ENCODE results near the gene SLC38A6.
"Not testable (repeated sequence)": the region's sequence is repeated elsewhere in the genome, so short reads cannot be mapped to it uniquely, and the experiment has no call there.

The SLC38A6 gene

DNA sequence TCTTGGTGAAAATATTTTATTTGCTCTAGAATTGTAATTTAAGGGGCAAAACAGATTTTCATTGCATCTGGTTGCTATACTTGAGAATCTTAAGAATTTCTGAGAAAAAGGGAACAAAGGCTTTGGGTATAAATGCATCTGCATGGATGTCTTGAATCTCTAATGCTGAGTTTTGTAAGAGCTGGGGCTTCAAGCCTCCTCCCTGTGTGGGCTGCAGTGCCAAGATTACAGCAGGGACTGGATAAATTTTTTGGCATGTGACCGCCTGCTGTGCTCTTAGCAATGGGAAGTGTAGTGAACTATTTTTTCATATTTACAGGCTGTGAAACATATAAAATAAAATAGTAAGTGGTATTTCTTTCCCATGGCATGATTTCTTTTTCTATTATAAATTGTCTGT is 70.0 kb downstream of the SLC38A6 start:
- no peak for DNase-seq (ENCODE audit: low read depth in 3 of 3)

DNA sequence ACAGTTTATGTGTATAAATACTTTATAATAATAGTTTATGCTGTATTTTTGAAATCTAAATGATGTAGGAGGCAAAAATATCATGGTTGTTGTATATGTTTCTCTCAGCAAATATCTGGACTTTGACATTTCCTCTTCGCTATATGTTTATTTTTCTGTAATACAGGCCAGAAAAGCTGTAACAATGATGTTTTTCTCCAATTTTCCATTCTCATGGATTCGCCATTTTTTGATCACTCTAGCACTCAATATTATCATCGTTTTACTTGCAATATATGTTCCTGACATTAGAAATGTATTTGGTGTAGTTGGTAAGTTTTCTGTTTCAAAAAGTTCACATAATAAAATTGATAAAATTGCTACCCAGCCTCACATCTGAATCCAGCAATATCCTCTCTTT is 70.6 kb downstream of the SLC38A6 start:
- DNase-seq (ENCODE audit: low read depth in 3 of 3), result no peak

DNA sequence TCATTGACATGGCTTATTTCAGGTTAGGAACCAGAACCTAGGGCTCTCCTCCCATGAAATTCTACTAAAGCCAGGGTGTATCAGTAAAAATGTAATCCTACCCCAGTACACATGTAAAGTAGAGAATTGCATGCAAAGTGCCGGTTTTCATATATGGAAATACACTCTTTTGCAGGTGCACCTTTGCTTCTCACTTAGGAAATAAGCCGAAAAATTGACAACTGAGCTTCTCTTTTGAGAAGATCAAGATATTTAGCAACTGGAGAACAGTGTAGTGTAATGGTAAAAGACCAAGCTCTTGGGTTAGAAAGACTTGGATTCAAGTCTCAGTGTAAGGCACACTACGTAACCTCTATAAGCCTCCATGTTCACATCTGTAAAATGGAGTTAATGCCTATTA is 82.4 kb downstream of the SLC38A6 start:
- DNase-seq (ENCODE audit: low read depth in 3 of 3), result no peak

DNA sequence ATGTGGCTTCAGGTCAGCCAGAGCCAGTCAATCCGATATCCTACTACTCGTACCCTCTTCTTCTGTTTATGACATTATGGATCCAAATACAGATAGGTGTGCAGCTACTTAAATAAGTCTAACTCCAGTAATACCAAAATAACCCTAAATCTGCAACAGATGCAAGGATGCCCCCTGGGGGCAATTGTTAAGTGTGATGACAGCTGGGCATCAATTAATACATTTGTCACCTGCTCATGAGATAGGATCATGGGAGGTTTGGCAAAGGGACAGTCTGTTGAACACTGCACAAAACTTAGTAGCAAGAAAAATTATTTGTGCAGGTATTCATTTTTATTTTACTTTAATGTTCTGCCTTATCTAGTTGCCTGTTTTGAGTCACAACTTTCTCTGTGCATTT is 83.2 kb downstream of the SLC38A6 start:
- no peak for DNase-seq (ENCODE audit: low read depth in 3 of 3)

DNA sequence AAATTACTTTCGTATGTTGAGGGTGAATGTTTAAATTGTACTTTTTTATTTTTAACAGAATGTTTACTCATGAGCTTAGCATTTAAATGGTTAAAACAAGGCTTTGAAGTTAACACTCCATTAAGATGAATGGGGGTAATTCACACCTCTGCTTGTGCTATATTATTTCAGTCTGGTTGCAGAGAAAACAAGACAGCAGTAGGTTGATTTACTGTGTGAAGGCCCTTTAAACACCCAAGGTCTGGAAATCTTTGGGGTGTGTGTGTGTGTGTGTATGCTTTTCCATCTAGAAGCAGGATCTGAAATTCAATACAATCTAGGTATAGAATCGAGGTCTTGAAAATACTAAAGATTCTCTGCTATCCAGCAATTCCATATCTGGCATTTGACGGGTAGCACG is 83.8 kb downstream of the SLC38A6 start:
- DNase-seq (ENCODE audit: low read depth in 3 of 3), result no peak

DNA sequence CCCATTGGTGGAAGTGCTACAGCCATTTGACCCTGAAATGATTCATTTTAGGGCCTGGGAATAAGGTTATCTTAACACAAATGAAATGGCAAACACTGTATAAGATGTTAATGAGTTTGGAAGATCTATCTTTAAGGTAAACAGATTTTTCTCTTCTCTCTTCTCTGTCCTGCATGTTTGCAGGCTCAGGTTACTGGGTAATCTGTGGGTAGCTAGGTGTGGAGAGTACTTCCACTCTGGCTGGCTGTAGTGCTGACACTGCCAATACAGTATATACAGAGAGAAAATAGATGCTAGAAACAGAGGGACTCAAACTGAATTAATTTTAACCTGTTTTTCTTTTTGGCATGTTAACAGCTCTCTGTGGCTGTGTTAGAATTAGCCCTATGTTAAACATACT is 84.6 kb downstream of the SLC38A6 start:
- no peak for DNase-seq (ENCODE audit: low read depth in 3 of 3)

DNA sequence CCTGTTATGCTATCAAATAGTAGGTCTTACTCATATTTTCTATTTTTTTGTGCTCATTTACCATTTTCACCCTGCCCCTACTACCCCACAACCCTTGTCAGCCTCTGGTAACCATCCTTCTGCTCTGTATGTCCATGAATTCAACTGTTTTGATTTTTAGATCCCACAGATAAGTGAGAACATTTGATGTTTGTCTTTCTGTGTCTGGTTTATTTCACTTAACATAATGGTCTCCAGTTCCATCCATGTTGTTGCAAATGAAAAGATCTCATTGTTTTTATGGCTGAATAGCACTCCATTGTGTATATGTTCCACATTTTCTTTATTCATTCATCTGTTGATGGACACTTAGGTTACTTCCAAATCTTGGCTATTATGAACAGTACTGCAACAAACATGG is 91.4 kb downstream of the SLC38A6 start:
- DNase-seq (ENCODE audit: low read depth in 3 of 3), result not testable (repeated sequence)

DNA sequence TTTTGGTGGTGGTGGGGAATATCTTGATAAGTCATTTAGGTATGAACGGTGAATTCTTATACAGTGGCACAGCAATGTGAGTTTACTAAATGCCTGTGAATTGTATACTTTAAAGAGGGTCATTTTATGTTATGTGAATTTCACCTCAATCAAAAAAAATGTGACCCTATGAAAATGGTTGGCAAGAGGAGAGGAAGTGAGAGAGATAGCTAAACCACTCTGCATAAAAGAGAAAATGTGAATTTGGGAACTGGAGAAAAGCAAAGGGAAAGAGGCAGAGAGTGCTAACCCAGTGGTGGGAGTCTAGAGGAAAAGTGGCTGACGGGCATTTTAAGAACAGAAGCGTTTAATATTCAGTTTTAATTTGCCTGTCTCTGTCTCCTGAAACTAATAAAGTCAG is 93.8 kb downstream of the SLC38A6 start:
- no peak for DNase-seq (ENCODE audit: low read depth in 3 of 3)

DNA sequence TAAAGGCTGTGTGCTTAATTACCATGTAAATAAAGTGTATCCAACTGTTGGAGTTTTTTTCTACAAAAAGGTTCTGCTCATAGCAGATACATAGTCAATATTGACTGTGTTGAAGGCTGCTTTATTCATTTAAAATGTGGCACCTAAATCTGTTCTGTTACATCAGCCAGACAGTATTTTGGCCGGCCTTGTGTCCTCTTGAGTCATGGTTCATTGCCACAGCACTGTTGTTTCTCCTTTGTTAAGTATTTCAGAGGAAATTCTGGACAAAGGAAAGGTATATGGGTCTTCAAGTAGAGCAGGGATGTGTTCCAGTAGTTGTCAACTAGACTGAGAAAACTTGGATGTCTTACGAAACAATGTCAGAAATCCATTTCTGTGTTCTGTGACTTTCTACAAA is 95.5 kb downstream of the SLC38A6 start:
- DNase-seq (ENCODE audit: low read depth in 3 of 3), result no peak

DNA sequence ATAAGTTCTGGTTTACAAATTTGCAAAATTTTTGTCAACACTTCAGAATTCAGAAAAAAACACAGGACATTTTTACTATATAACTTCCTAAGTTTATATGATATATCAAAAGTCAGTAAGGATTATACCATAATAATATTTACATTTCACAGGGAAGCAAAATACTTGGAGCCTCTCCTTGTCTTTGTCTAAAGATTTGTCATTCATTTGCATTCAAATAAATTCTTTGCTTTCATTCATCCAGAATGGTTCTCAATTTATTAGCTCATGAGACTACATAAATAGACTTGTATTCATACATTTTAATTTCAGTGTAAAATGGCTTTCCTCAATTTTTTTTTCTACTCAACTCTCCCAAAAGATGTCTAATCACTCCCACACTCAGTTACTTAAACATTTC is 96.4 kb downstream of the SLC38A6 start:
- no peak for DNase-seq (ENCODE audit: low read depth in 3 of 3)

DNA sequence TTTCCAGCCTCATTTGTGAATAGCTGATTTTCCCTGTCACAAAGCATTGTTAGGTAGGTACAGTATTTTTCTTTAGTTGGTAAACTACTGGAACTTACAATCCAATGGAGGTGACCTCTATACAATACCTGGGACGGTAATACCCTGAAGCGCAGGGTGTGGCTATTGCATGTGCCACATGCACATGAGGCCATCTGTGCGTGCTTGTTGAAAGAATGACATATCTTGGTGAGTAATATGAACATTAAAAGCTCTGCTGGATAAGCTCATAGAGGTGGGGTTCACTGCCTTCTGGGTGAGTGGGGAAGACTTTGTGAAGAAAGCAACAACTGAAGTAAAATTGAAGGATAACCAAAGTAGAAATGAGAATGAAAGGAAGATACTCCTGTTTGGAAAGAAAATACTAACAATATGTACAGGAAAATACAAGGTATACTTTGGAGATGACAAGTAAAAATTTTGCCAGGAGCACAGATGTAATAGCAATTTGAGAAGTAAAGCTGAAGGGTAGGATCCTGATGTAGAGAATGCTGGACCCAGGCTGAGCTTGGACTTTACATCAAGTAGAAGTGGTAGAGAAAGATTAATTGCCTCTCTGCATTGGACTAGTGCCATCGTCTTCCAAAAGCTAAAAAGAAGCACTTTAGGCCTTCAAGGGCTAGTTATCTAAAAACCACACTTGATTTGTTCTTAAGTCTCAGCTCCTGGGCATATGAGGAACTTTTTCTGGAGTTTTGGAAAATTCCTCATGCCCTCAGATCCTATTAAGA is 97.1 kb downstream of the SLC38A6 start:
- no peak for DNase-seq (ENCODE audit: low read depth in 3 of 3)

DNA sequence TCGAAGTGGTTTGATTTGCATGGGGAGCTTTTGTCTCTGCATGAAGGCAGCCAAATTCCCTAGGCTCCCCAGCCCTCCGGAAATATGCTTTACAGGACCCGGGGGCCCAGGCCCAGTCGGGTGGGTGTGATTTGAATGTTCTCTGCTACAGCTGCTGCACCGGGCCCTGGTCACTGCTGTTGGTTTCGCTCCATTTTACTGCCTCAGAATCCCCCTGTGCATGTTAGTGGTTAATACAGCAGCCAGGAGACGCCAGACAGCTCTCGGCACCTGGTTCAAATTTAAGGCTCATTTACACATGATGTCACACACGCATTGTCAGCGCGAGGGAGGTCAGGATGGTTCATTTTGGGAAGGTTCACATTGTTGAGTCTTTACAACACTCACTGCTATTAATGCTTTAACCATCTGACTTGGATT is 99.6 kb downstream of the SLC38A6 start:
- no peak for DNase-seq (ENCODE audit: low read depth in 3 of 3)

DNA sequence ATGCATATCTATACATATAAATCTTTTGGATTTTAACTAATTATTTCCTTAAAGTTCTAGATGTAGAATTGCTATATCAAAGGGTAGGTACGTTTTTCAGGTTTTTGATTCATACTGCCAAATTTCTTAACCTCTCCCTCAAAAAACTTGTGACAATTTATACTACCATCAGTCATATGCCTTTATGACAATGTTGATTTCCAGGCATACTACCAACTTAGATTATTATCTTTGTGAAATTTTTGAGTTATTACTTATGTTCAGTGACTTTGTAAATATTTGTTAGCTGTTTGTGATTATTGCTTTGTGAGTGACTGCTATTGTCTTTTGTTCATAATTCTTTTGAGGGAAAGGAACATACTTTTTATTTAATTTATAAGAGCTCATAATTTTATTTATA is 107.0 kb downstream of the SLC38A6 start:
- DNase-seq (ENCODE audit: low read depth in 3 of 3), result no peak

DNA sequence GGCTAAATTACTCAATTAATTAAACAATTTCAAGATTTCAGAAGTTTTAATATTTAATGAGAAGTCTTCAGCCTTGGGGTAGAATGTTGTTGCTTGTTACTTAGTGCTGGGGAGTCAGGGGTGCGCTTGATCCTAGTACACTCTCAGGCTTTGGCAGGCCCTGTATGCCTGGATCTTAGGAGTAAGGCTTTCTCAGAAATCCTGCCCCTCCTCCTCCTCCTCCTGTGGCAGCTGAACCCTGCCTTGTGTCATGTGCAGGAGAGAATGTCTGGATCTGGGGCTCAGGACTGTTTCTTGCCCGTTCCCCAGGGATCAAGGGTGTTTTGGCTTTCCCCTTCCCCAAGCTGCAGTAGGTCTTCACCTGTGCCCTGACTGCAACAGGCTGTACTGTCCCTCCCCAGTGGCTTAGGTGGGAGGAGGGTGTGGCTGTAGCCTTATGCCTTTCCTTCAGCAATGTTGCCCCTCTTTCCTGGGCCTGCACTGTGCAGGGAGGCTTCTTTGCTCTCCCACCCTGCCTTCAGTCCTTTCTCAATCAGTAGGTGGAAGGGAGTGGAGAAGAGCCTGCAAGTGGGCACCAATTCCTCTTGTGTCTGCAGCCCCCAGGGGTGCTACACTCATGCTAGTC is 108.2 kb downstream of the SLC38A6 start:
- no peak for DNase-seq (ENCODE audit: low read depth in 3 of 3)

DNA sequence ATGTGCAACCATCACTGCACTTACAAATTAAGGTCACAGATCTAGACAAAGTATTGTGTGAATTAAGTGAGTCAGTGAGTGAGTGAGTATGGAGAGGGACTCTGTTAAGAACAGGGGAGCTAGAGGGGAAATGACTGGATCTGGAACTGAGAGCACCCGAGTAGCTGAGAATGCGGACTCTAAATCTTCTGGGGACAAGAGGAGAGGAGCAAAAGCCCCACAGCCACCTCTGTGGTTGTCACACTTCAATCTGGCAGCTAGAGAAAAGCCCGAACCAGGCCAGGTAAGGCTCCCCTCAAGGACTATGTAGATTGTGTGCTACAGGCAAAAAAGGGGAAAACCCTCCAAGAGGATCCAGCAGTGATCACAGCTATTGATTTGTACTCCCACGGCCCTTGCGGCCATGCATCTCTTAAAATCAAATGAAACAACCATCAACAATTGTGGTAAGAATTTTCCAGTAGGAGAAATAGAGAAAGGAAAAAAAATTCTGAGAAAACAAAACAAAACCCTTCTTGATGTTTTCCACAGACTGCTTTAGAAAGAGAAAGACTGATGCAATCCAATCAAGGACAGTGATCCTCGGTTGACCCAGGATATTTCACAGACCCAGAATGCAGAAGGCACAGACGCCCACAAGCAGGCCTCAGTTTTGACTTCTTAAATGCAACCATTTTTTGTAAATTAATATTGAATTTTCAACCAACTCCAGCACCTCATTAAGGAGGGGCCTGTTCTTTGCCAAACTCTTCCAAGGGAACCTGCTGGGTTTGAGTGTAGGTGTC is 109.6 kb downstream of the SLC38A6 start:
- peak in 1 of 3 donors; percentile 11 for DNase-seq (ENCODE audit: low read depth in 3 of 3)

DNA sequence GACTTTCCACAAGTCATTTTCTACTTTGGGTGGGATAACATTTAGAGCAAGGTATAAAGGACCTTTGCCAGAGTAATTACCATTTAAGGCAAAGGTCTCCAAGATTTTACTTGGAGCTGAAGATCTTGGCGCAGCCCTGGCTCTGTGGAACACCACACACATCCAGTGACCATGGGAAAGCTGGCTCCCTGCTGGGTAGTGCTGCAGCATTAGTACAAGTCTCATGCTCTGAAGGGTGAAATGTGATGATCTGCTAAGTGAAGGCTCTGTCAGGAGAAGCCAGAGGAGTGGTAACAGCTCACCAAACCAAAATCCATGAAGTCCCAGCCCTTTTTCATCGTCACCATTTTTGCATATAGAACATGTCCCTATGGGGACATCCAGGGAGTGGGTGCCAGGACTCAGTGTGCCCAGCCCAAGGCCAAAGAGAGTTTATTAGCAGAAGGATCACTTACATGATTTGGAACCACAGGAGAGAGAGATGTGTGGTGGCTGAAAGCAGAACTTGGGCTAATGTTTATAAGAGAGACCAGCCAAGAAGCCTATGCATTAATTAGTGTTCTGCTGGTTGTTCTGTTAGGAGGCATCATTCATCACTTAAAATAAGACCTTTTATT is 110.7 kb downstream of the SLC38A6 start:
- DNase-seq (ENCODE audit: low read depth in 3 of 3), result no peak

DNA sequence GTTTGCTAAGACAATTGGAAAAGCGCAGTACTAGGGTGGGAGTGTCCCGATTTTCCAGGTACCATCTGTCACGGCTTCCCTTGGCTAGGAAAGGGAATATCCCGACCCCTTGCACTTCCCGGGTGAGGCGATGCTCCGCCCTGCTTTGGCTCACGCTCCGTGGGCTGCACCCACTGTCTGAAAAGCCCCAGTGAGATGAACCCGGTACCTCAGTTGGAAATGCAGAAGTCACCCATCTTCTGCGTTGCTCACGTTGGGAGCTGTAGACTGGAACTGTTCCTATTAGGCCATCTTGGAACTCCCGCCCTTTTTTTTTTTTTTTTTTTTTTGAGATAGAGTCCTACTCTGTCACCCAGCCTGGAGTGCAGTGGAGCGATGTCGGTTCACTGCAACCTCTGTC is 117.1 kb downstream of the SLC38A6 start:
- DNase-seq (ENCODE audit: low read depth in 3 of 3), result not testable (repeated sequence)

DNA sequence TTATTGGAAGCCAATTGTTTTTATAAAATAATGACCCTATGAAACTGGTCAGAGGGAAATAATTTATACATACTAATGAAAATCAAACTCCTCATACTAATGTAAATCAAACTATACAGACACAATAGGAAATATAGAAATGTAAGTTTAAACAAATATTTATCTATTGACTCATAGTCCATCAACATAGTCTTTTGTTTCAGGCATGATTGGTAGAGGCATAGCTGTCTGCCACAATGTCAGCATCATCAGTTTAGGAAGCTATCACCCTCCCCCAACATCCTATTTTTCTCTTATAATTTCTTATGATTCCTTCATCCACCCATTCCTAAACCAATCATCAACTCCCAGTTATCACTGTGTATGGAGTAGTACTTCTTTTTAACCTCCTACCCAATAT is 117.7 kb downstream of the SLC38A6 start:
- no peak for DNase-seq (ENCODE audit: low read depth in 3 of 3)

DNA sequence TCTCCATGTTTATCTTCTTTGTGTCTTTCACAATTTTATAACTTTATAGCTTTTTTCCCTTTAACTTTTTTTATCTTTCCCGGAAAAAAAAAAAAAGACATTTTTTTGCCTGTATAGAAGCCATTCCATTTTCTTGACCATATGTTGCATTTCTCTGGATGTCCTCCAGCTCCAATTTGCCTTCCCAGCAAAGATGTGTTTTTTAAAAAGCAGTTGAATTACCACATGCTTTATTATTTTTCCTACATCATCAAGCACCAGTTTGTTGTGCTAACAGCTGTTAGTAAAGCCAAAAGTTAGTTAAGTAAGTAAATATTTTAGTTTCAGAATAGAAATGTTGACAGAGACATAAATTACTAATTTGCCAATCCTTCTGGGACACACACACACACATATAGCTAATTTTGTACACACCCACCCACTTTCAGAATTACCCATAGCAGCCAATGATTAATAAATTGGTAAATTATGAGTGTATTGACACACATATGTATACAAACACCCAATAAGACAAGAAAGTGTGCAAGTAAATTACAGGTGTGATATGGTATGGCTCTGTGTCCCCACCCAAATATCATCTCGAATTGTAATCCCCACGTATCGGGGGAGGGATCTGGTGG is 118.3 kb downstream of the SLC38A6 start:
- no peak for DNase-seq (ENCODE audit: low read depth in 3 of 3)

DNA sequence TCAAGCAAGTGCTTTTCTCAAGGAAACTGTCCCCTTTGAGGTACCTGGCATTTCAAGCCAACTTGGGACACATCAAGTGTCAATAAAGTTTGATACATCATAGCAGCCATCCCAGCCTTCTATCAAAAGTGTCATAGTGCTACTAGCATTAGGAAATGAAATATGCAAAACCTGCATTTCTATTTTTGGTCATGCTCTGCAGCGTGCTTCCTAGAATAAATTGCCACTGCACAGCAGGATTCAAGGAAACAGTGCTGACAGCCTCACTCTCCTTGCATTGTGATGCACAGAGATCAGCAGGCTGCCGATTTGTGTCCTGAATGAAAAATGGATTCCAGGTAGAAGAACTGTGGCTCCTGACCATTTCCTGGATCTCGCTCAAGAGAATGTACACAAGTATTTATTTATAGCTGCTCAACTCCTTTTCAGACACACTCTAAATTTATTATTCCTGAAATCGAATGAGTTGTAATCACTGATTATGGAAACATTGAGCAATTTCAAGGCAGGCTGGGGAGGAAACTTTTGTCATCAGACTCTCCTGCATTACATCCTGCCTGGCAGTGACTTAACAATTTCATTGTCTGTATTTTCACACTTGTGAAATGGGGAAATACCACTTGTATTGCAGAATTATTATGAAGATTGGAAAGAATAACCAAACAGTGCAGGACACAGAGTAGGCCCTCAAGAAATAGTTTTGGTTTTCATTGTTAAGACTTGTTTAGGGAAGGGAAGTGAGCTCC is 120.9 kb downstream of the SLC38A6 start:
- DNase-seq (ENCODE audit: low read depth in 3 of 3), result no peak

Measured in stimulated activated CD4-positive, alpha-beta T cell treated with anti-CD3 and anti-CD28 coated beads, TNF-alpha, amount 100 ng/mL, for 48 hours (primary cell).